ENCODE measurements around the gene SND1. TPM values are rescaled to one million over a fixed set of nuclear protein-coding genes. Genes with fewer than 3 reads are reported as not detected.

SND1 gene
- total RNA-seq, 1 experiment from 2014 or later = 172 TPM

- Histone ChIP-seq H3K4me1 (replicated peaks) (no peaks in the 10 kb centered on the region), H3K4me3 (no peak overlapping the region), H3K9me3 (replicated peaks) (no peaks in the 10 kb centered on the region), H3K36me3 (peaks cover 34% of the 10 kb centered on the region), H3K27me3 (replicated peaks) (no peaks in the 10 kb centered on the region), H3K27ac (no peak overlapping the region)
- no peak for DNase-seq (ENCODE audit: low read depth in 1 of 2, low spot score in 2 of 2)
Observed at GRCh38 chr7:128093614-128094570, 441.9 kb downstream of the SND1 start.

GRCh38 chr7:128094686-128095085 is 442.7 kb downstream of the SND1 start:
- no peaks in the 10 kb centered on the region for H3K9me3 ChIP-seq (replicated peaks)
- no peak for DNase-seq (ENCODE audit: low read depth in 1 of 2, low spot score in 2 of 2)
- H3K27ac ChIP-seq = no peak overlapping the region
- no peaks in the 10 kb centered on the region for H3K27me3 ChIP-seq (replicated peaks)
- no peak overlapping the region for H3K4me3 ChIP-seq
- H3K36me3 ChIP-seq = peaks cover 29% of the 10 kb centered on the region
- no peaks in the 10 kb centered on the region for H3K4me1 ChIP-seq (replicated peaks)

DNA sequence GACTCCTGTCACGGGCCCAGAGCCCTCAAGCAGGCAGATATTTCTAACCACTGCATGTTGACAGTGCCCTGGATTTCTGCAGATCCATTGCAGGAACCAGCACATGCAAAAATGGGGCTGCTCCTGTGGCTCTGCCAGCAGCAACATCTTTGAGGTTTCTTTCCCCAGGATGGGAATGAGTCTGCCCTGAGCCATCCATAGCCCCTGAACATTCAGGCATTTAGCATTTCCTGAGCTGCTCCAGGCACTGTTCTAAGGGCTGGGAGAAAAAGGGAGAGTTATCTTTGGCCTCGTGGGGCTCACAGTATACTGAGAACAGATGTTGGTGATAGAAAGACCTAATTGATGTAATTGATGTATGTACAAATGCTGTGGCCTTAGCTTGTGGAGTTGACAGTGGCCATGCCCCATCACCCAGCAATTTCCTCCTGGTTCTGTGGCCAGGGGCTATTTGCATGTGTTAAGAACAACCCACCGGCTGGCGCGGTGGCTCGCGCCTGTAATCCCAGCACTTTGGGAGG is 445.3 kb downstream of the SND1 start:
- Histone ChIP-seq H3K4me3 (no peak overlapping the region), H3K27ac (no peak overlapping the region), H3K4me1 (replicated peaks) (no peaks in the 10 kb centered on the region), H3K27me3 (replicated peaks) (no peaks in the 10 kb centered on the region), H3K36me3 (peaks cover 22% of the 10 kb centered on the region), H3K9me3 (replicated peaks) (no peaks in the 10 kb centered on the region)
- DNase-seq (ENCODE audit: low read depth in 1 of 2, low spot score in 2 of 2) = no peak

DNA sequence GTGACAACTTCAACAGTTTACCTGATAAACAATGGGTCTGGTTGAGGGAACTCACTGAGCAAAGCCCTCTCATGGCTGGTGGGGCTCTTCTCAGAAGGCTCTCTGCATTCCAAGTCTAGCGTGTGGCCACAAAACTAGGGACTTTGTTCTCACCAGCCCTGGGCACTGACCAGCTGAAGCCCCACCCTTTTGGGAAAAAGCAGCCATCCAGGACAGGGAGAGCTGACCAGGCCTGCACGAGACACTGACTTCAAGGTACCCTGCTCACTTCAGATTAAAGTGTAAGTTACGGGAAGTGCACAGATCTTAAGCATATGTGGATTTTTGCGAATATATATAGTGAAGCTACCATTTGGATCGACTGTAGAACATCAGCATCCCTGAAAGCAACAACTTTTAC is 446.6 kb downstream of the SND1 start:
- DNase-seq (ENCODE audit: low read depth in 1 of 2, low spot score in 2 of 2) = no peak

DNA sequence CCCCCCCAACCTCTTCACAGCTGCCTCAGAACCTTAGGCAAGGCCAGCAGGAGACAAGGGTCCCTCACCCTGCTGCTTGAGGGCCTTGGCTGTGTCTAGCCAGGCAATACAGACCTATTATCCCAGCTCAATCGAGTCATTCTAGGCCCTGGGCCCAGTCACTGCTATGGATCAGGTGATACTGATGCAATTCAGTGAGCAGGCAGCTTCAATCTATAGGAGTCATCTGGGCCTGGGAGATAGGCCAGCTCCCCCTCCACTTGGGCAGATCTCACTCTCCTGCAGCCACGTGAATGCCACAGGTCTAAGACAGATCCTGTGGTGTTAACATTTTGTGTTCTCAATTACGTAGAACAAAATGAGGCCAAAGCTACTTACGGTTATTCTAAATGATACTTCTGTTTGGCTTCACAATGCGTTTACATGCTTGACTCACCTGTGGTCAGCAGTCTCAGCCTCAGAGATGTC is 447.2 kb downstream of the SND1 start:
- no peak overlapping the region for H3K4me3 ChIP-seq
- peaks cover 20% of the 10 kb centered on the region for H3K27me3 ChIP-seq (replicated peaks)
- peaks cover 10% of the 10 kb centered on the region; the same call in 1 of the 2 replicates for H3K36me3 ChIP-seq
- DNase-seq (ENCODE audit: low read depth in 1 of 2, low spot score in 2 of 2) = no peak
- H3K4me1 ChIP-seq (replicated peaks) = peaks cover 10% of the 10 kb centered on the region
- H3K9me3 ChIP-seq (replicated peaks) = peaks cover 5% of the 10 kb centered on the region; the same call in 1 of the 2 replicates
- no peak overlapping the region for H3K27ac ChIP-seq

More for the DNA sequence above, 446.6 kb downstream of the SND1 start:
- peaks cover 12% of the 10 kb centered on the region for H3K36me3 ChIP-seq
- peaks cover 4% of the 10 kb centered on the region; the same call in 1 of the 2 replicates for H3K9me3 ChIP-seq (replicated peaks)
- no peak overlapping the region for H3K4me3 ChIP-seq
- H3K27ac ChIP-seq = no peak overlapping the region
- peaks cover 4% of the 10 kb centered on the region for H3K4me1 ChIP-seq (replicated peaks)
- peaks cover 13% of the 10 kb centered on the region for H3K27me3 ChIP-seq (replicated peaks)

- peaks cover 12% of the 10 kb centered on the region for H3K4me1 ChIP-seq (replicated peaks)
- peaks cover 27% of the 10 kb centered on the region for H3K27me3 ChIP-seq (replicated peaks)
- H3K4me3 ChIP-seq = no peak overlapping the region
- DNase-seq (ENCODE audit: low read depth in 1 of 2, low spot score in 2 of 2) = no peak
- H3K36me3 ChIP-seq = peaks cover 6% of the 10 kb centered on the region; the same call in 1 of the 2 replicates
- peaks cover 5% of the 10 kb centered on the region for H3K9me3 ChIP-seq (replicated peaks)
- no peak overlapping the region for H3K27ac ChIP-seq
Observed at GRCh38 chr7:128100225-128100948, 448.4 kb downstream of the SND1 start.

GRCh38 chr7:128100949-128101713 is 449.1 kb downstream of the SND1 start:
- peaks cover 32% of the 10 kb centered on the region for H3K27me3 ChIP-seq (replicated peaks)
- peaks cover 12% of the 10 kb centered on the region for H3K4me1 ChIP-seq (replicated peaks)
- H3K4me3 ChIP-seq = no peak overlapping the region
- no peak overlapping the region for H3K27ac ChIP-seq
- DNase-seq (ENCODE audit: low read depth in 1 of 2, low spot score in 2 of 2) = no peak
- H3K9me3 ChIP-seq (replicated peaks) = peaks cover 5% of the 10 kb centered on the region
- no peaks in the 10 kb centered on the region for H3K36me3 ChIP-seq

DNA sequence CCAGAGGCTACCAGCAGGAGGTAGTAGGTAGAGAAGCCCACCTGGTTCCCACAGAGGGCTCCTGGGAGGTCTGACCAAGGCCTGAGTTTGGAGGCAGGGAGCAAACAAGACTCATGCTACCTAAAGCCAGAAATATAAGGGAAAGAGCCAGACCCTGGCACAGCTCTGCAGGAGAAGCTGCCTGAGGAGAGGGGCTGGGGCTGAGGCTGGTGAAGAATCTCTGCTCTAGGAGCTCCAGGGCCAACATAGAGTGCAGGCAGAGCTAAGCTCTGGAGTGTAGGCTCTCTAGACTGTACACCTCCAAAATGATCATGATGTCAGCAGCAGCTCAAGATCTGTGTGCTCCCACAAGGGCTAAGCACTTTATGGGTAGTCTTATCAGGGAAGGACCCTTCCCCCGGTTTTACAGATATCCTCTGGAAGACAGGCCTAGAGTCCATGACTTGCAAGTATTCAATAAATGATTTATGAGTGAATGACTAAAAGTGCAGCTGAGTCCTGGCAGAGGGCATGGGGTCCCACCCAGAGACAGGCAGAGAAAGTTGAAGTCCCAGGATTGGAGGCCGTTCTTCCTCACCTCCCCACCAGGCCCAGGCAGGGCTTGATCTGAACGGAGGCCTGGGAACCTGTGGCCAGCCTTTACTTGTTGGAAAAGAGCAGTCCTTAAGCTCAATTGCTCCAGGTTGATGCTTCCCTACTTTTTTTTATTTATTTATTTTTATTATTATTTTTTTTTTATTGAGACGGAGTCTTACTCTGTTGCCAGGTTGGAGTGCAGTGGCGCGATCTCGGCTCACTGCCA is 450.7 kb downstream of the SND1 start:
- Histone ChIP-seq H3K9me3 (replicated peaks) (peaks cover 5% of the 10 kb centered on the region), H3K36me3 (no peaks in the 10 kb centered on the region), H3K4me3 (no peak overlapping the region), H3K27ac (no peak overlapping the region), H3K27me3 (replicated peaks) (peaks cover 32% of the 10 kb centered on the region), H3K4me1 (replicated peaks) (peaks cover 12% of the 10 kb centered on the region)
- no peak for DNase-seq (ENCODE audit: low read depth in 1 of 2, low spot score in 2 of 2)

GRCh38 chr7:128103498-128104107 is 451.6 kb downstream of the SND1 start:
- peak in 1 of 2 experiments; percentile 36 for DNase-seq (ENCODE audit: low read depth in 1 of 2, low spot score in 2 of 2)
- H3K27me3 ChIP-seq (replicated peaks) = peaks cover 36% of the 10 kb centered on the region
- H3K4me3 ChIP-seq = peak overlapping the region; percentile 14
- no peak overlapping the region for H3K27ac ChIP-seq
- peaks cover 5% of the 10 kb centered on the region for H3K9me3 ChIP-seq (replicated peaks)
- peaks cover 12% of the 10 kb centered on the region for H3K4me1 ChIP-seq (replicated peaks)
- H3K36me3 ChIP-seq = no peaks in the 10 kb centered on the region

- Histone ChIP-seq H3K36me3 (no peaks in the 10 kb centered on the region), H3K27me3 (replicated peaks) (peaks cover 42% of the 10 kb centered on the region), H3K4me1 (replicated peaks) (peaks cover 12% of the 10 kb centered on the region), H3K4me3 (peak overlapping the region; percentile 14), H3K9me3 (replicated peaks) (peaks cover 5% of the 10 kb centered on the region), H3K27ac (no peak overlapping the region)
- DNase-seq (ENCODE audit: low read depth in 1 of 2, low spot score in 2 of 2) = peak in 1 of 2 experiments; percentile 25
Observed at GRCh38 chr7:128104108-128104742, 452.2 kb downstream of the SND1 start.

DNA sequence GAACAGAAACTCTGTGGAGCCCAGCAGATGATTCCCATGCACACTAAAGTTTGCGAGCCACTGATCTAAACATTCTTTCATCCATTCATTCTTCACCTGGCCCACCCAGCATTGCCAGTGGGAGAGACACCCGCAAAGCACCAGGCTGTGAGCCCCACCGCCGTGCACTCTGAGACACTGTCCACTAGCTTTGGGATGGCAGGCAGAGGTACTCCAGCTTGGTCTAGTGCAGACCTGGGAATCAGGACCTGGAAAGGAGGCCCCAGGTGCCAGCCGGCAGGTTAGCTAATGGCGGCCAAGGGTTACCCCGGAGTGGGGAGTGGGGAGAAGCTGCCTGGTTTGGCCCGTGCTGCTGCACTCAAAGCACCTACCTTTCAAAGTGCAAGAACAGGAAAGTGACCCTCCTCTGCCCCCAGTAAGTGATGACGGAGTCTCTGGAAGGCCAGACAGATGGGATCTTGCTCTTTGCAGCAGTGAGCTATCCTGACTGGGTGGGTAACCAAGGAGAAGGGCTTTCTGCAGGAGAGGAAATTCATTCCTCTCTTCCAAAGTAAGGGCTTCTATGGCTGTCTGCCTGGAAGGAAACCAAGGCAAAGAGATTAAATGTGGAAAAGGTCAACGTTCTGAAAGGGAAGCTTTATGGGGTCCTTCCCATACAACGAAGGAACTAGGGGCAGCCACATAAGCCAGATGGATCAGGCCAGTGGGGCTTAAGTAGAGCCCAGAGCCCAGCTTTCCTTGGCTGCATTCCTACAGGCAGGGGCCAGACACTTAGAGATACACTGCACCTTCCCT is 453.4 kb downstream of the SND1 start:
- no peak overlapping the region for H3K27ac ChIP-seq
- H3K4me3 ChIP-seq = no peak overlapping the region
- no peak for DNase-seq (ENCODE audit: low read depth in 1 of 2, low spot score in 2 of 2)
- H3K27me3 ChIP-seq (replicated peaks) = peaks cover 42% of the 10 kb centered on the region
- H3K36me3 ChIP-seq = no peaks in the 10 kb centered on the region
- H3K9me3 ChIP-seq (replicated peaks) = peaks cover 5% of the 10 kb centered on the region
- peaks cover 12% of the 10 kb centered on the region for H3K4me1 ChIP-seq (replicated peaks)
